GM18526 (cell line): ENCODE measurements around the gene RPS19.

Experiments
- POLR2A ChIP-seq: IDR thresholded peaks from 3 replicates; pipeline ENCODE4 v1.6.1; 2011; ENCODE audit not compliant: insufficient read length; ENCODE audit errors: extremely low read depth

The RPS19 gene

DNA sequence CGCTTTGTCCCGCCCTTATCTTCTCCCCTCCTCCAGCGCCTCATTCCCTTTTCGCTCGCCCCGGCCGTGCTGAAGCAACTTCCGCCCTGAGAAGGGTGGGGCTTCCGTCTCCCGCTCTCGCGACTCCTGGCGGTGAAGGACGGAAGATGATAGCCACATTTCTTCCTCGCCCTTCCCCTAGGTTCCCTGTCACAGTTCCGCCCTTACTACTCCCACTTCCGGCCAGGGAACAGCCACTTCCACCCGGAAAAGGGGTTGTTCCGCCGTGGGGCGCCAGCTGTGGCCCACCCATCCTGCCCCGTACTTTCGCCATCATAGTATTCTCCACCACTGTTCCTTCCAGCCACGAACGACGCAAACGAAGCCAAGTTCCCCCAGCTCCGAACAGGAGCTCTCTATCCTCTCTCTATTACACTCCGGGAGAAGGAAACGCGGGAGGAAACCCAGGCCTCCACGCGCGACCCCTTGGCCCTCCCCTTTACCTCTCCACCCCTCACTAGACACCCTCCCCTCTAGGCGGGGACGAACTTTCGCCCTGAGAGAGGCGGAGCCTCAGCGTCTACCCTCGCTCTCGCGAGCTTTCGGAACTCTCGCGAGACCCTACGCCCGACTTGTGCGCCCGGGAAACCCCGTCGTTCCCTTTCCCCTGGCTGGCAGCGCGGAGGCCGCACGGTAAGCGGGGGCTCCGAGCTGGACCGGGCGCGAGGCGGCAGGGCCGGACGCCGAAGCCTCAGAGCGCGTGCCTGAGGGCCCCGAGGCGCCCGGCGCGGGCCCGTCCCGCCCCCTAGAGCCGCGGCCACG, at the start of gene RPS19:
TSS of gene RPS19 (plus strand) at position 638 of the 801 bp plus-strand sequence. CDS start 520 bp downstream, outside the sequence.
- peak; percentile 96 for TF ChIP-seq POLR2A

DNA sequence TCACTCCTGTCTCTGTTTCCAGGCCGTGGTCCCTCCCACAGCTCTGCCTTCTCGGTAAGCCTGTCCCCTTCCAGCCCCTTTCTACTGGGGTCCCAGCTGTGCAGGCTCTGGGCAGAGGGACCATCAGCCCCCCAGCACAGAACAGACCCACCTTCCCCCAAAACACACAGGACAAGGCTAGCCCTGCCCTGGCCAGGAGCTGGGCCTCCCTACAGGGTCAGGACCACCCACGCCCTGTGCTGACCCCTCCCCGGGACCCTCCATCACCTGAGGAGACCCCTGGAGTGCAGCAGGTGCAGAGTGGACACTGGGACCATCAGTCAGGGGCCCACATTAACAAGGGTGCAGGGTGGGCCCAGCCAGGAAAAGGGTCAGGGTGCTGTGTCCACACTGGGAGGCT, 49.8 kb upstream of the RPS19 start:
- no peak for TF ChIP-seq POLR2A

DNA sequence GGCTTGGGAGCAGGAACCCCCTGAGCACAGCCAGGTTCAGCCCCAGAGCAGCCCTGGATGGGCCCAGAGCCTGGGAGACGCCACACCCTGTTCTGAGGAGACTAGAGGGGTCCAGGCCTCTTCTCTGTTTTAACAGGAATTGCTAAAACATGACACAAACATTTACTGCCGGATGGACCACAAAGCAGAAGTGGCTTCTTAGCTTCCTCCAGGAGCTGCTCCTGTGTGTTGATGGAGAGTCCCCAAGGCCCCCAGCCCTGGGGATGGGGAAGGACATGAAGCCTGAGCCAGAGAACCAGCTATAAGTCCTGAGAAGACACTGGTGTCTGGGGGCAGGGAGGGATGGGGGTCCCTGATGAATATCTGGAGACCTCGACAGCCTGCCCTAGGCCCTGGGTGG, 49.0 kb upstream of the RPS19 start:
- no peak for TF ChIP-seq POLR2A

DNA sequence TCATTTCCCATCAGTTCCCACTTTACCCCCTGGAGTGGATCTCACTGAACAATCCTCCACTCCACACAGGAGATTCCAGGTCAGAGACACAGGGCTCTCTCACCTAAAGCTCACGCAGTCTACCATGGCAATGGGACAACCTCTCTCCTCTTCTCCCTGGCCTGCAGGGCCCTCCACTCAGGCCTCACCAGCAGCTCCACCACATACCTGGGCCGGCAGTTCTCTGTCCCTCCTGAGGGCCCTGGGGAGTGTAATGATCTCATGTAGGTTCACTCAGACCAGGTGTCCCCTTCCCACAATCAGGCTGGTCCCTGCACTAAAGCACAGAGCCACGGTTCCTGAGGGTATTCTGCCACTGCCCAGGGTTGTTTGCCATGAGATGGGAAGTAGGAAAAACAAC, 48.1 kb upstream of the RPS19 start:
- no peak for TF ChIP-seq POLR2A

DNA sequence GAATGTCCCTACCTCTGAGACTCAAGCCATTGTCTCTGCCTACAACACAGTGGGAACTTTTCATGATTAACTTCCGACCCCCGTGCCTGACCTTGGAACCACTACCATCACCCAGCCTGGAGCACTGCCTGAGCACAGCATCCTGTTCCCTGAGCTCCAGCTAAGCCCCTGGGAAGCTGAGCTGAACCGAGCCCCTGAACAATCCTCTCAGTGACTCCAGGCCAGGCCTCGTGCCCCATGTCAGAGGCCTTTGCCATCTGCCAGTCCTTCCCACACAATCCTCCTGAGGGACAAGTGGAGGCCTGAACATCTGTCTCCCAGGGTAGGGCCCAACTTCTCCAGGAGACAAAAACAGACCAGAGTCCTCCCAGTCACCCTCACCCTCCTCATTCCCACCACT, 46.1 kb upstream of the RPS19 start:
- TF ChIP-seq POLR2A, result no peak

DNA sequence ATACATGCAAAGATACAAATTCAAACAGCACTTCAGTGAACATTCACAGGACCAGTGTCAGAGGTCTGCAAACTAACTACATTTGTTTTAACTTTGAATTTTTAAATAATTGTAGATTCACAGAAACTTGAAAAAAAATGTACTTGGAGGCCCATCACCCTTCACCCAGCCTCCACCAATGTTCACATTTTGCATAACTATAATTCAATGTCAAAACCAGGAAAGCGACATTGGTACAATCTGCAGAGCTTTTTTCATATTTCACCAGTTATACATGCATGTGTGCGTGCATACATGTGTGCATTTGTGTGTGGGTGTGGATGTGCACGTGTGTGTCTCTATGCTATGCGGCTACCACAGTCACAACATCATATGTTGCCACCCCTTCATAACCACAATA, 44.8 kb upstream of the RPS19 start:
- TF ChIP-seq POLR2A, result no peak

DNA sequence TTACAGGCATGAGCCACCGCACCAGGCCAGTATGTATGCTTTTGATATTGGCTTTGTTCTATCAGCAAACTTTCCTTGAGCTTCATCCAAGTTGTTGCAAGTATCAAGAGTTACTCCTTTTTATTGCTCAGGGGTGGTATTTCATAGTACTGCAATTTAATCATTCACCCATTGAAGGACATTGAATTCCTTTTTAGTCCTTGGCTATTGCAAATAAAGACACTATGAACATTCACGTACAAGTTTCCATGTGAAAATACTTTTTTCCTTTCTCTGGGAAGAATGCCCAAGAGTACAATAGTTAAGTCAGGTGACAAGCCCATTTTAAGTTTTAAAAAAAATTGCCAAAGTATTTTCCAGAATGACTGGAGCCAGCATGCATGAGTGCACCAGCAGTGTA, 43.3 kb upstream of the RPS19 start:
- no peak for TF ChIP-seq POLR2A

DNA sequence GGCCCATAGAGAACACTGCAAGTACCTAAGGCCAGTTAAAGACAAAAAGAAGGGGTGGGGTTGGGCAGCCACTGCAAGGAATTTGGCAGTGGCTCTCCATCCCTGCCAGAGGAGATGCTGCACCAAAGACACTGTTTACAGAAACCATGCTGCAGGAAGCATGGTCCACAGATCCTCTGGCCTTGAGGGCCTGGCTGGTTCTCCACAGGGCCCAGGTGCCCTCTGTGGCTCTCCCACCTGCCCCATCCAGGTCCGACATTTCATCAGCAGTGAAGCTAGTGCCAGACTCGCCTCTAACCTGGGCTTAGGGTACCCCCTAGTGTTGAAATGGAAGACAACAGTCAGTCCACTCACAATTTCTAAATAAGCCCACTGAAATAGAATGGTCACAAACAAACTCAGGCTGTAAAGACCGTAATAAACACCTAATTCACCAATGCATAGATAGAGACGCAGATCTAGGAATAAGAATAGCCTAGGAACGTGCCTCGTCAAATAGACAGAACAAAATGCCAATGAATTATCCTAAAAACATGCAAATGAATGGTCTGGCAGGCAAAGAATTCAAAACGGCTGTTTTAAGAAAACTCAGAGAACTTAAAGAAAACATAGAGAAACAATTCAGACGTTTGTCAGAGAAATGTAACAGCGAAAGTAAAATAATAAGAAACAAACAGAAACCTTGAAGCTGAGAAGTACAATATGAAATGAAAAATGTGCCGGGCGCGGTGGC, 38.9 kb upstream of the RPS19 start:
- no peak for TF ChIP-seq POLR2A

DNA sequence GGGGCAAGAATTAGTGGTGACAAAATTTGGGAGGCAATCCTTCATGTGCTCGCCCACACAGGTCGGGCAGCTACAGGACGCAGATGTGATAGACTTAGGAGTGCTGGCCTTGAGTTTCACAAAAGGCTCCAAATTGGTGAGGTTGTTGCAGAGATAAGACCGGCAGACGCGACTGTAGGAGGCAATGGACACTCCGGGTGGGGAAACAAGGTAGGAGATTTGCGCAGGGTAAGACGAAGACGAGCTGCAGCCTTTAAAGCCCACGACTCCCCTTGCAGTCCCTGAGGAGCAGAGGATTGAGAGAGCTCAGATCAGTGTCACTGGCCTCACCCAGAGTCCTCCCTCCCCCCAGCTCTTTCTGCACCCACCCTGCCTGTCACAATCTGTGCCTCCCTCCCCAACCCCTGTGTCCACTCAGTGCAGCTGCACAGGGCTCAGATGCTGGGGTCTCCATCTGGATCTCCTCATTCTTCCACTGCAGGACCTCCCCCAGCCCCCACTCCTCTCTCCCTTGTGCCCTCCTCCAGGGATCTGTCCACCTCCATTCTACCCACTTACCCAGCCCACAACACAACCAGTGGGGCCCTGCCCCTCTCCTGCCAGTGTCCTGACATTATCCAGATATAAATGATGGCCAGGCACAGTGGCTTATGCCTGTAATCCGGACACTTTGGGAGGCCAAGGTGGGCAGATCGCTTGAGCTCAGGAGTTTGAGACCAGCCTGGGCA, 21.9 kb upstream of the RPS19 start:
- TF ChIP-seq POLR2A, result no peak

DNA sequence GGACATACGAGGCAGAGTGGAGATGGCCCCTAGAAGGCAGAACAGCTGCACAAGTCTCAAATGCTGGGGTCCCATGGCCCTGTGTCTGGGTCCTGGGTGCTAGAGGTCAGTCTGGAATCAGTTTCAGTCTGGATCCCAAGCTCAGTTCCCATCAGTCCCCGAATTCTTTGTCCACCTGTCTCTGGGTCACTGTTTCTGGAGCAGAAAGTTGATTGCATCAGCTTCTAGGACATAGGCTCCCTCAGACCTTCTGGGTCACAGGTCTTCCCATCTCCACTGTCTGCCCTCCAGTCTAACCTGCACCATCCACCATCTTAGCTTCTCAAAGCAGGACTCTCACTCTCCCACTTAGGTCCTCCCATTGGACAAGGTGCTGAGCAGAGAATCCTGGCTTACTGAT, 20.8 kb upstream of the RPS19 start:
- TF ChIP-seq POLR2A, result no peak

DNA sequence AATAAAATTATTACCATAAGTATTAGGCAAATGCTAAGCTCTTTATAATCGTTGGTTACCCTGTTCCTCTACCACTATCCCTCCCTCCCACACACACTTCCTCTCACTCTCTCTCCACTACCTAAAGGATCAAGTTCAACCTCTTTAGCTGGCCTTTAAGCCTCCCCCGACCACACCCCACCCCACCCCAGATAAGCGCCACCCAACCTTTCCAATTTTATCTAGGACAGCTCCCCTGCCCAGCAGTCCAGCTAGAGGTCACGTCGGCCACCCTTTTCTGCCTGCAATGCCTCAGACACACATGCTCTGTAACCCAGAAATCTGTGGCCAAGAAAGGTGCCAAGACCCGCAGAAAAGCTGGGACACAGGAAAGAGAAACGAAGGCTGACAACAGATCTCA, 16.7 kb upstream of the RPS19 start:
- no peak for TF ChIP-seq POLR2A

DNA sequence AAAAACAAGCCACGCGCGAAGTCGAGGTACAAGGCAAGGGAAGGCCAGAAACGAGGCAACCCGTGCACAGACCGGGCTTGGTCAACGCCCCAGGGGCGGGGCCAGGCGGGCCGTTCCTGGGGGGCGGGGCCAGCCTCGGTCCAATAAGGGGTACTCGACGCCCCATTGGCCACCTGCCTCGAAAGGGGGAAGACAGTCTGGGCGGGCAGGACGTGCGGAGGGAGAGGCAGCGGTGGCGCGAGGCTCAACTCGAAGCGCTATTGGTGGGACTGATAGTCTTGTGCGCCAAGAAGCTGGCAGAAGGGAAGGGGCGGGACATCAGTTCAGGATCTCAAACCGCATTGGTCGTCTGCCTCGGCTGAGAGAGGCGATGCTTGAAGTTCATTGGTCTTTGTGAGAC, 15.5 kb upstream of the RPS19 start, which contains the start of gene LYPD4:
TSS of gene LYPD4 (minus strand) at position 83 of the 400 bp plus-strand sequence. CDS start 5,398 bp downstream, outside the sequence.
- no peak for TF ChIP-seq POLR2A

DNA sequence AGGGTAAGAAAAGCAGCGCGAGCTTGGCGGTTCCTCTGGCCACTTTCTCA, 15.2 kb upstream of the RPS19 start, which contains the start of gene DMRTC2:
TSS of gene DMRTC2 (plus strand) at position 42 of the 50 bp plus-strand sequence. CDS start 2,387 bp downstream, outside the sequence.
- TF ChIP-seq POLR2A, result no peak

DNA sequence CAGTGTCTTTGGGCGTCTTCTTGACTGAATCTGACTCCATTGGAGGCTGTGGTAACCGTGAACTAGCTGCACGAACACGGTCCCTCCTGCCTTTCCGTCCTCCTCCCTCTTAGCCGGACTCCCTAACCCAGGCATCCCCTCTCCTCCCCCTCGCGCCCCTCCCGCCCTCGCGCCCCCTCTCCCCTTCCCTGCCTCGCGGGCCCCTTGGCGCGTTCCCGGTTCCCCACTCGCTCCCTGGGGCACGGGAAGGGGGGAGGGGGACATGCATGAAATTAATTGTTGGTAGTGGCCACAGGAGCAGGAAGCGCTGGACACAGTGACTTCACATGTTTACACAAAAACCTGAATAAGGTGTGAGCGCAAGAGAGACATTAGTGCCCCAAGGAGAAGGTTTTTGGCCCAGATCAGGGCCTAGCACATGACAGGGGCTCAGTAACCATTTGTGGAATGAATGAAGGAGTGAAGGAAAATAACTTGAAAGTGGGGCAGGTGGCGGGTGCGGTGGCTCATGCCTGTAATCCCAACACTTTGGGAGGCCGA, 14.9 kb upstream of the RPS19 start:
- no peak for TF ChIP-seq POLR2A

DNA sequence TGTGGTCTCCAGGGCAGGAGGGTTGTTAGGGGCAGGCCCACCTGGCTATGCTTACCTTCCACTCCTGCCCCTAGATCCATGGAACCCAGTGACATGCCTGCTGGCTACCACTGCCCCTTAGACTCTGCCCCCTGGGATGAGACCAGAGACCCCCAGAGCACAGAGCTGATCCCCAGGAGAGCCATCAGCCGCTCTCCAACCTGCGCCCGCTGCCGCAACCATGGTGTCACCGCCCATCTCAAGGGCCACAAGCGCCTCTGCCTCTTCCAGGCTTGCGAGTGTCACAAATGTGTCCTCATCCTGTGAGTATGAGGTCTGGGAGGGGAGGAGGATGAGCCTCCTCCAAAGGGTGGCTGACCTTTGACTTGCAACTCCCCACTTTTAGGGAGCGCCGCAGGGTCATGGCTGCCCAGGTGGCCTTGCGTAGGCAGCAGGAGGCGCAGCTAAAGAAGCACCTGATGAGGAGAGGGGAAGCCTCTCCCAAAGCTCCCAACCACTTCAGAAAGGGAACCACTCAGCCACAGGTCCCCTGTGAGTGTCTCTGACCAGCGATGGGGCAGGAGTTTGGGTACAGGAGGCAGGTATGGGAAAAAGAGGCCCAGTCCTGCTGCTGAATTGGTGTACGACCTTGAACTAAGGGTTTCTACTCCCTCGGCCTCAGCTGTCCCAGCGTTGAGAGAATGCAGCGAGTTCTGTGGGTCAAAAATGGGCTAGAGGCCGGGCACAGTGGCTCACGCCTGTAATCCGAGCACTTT, 12.5 kb upstream of the RPS19 start:
- TF ChIP-seq POLR2A, result no peak
